HepG2 (cell line): ENCODE measurements around the gene PEAK3. TPM values are rescaled to one million over a fixed set of nuclear protein-coding genes. Genes with fewer than 3 reads are reported as not detected.

ENCODE experiments used
- DZIP1 ChIP-seq: sonication (generic); formaldehyde crosslinking; IDR thresholded peaks from 2 replicates; pipeline ENCODE4 v1.5.0; 2020; ENCODE audit warnings: mild to moderate bottlenecking, missing genetic modification reagents
- ERF ChIP-seq: IDR thresholded peaks from 2 replicates; pipeline ENCODE4 v1.6.1; 2018; ENCODE audit warnings: missing biosample characterization, missing genetic modification reagents
- MEF2D ChIP-seq: sonication (generic); formaldehyde crosslinking; IDR thresholded peaks from 2 replicates; pipeline ENCODE4 v1.5.1; 2020; ENCODE audit warnings: mild to moderate bottlenecking, missing genetic modification reagents
- RCOR2 ChIP-seq: IDR thresholded peaks from 2 replicates; pipeline ENCODE4 v1.6.1; 2016; ENCODE audit warnings: missing biosample characterization, missing genetic modification reagents
- TBX2 ChIP-seq: sonication (generic); formaldehyde crosslinking; IDR thresholded peaks from 2 replicates; pipeline ENCODE4 v1.5.0; 2020; ENCODE audit warnings: missing genetic modification reagents, mild to moderate bottlenecking, borderline replicate concordance
- TRIM24 ChIP-seq: sonication (generic); formaldehyde crosslinking; IDR thresholded peaks from 2 replicates; pipeline ENCODE4 v1.8.0; 2022; ENCODE audit warnings: mild to moderate bottlenecking, missing genetic modification reagents
- ZBTB7A ChIP-seq: sonication (generic); formaldehyde crosslinking; IDR thresholded peaks from 2 replicates; pipeline ENCODE4 v1.8.0; 2022; ENCODE audit warnings: mild to moderate bottlenecking, missing genetic modification reagents
- ZFP91 ChIP-seq: sonication (generic); formaldehyde crosslinking; IDR thresholded peaks from 2 replicates; pipeline ENCODE4 v1.9.0; 2022; ENCODE audit warnings: missing genetic modification reagents, mild to moderate bottlenecking, borderline replicate concordance
- ZFYVE20 ChIP-seq: sonication (generic); formaldehyde crosslinking; IDR thresholded peaks from 2 replicates; pipeline ENCODE4 v1.8.0; 2023; ENCODE audit warnings: low read depth, mild to moderate bottlenecking, moderate library complexity, missing genetic modification reagents, borderline replicate concordance
- ZNF280B ChIP-seq: sonication (generic); formaldehyde crosslinking; IDR thresholded peaks from 2 replicates; pipeline ENCODE4 v1.5.0; 2020; ENCODE audit warnings: missing genetic modification reagents, mild to moderate bottlenecking, borderline replicate concordance
- ZNF484 ChIP-seq: sonication (generic); formaldehyde crosslinking; IDR thresholded peaks from 2 replicates; pipeline ENCODE4 v1.5.1; 2020; ENCODE audit warnings: mild to moderate bottlenecking, low read depth, missing genetic modification reagents, borderline replicate concordance
- ZNF510 ChIP-seq: sonication (generic); formaldehyde crosslinking; IDR thresholded peaks from 2 replicates; pipeline ENCODE4 v1.4.0; 2020; ENCODE audit warnings: low read depth, mild to moderate bottlenecking, missing genetic modification reagents
- ZNF512 ChIP-seq: sonication (generic); formaldehyde crosslinking; IDR thresholded peaks from 2 replicates; pipeline ENCODE4 v1.4.0; 2020; ENCODE audit warnings: mild to moderate bottlenecking, missing genetic modification reagents
- ZNF740 ChIP-seq: sonication (generic); formaldehyde crosslinking; IDR thresholded peaks from 2 replicates; pipeline ENCODE4 v1.4.0; 2020; ENCODE audit warnings: missing genetic modification reagents
- ZZZ3 ChIP-seq: sonication (generic); formaldehyde crosslinking; IDR thresholded peaks from 2 replicates; pipeline ENCODE4 v1.4.0; 2020; ENCODE audit warnings: missing genetic modification reagents, mild to moderate bottlenecking, borderline replicate concordance
- polyA plus RNA-seq, 8 experiments: library from polyadenylated mRNA; depleted of rRNA in 3 of 8; stranded (reverse) in 7 of 8; unstranded in 1 of 8; fragments of >200 nt; fragmentation: Illumina TruSeq in 4 of 8; extraction: Trizol in 4 of 8; gene quantifications; 2 replicates each; pipeline versions ENCODE4 v1.2.1 to v1.2.3, GENCODE V29; 2011 to 2016; ENCODE audit warnings: low read depth in 4 of 8, missing spikeins in 1 of 8, mixed read lengths in 1 of 8; ENCODE audit not compliant: insufficient read depth in 1 of 8
- total RNA-seq, 5 experiments: library from RNA; depleted of rRNA; stranded (reverse); fragments of >200 nt; fragmentation: Illumina TruSeq; extraction: Trizol; gene quantifications; 2 replicates each; pipeline ENCODE4 v1.2.3, GENCODE V29; 2016; ENCODE audit warnings: low read depth in 1 of 5
- TF ChIP-seq, protein P1 (sequence below): sonication (generic); formaldehyde crosslinking; IDR thresholded peaks from 2 replicates; pipeline ENCODE4 v1.4.0; 2020; ENCODE audit warnings: missing genetic modification reagents

PEAK3 gene
- total and polyA plus RNA-seq, 2 of the 13 experiments (the other 11 are each of a cell fraction or from before 2014, with no cell fraction given) = not detected

- TF ChIP-seq TBX2 (CRISPR knock-in tag) (peak; percentile 65; the same call in 1 of the 2 replicates), ZFP91 (CRISPR knock-in tag) (no peak), ZZZ3 (CRISPR knock-in tag) (0 out of 2 replicates have a peak, but pooled peaks have one; percentile 13), ZBTB7A (CRISPR knock-in tag) (peak; percentile 83; the same call in 1 of the 2 replicates), ZNF510 (CRISPR knock-in tag) (no peak), ZNF740 (CRISPR knock-in tag) (0 out of 2 replicates have a peak, but pooled peaks have one; percentile 13), ZFYVE20 (CRISPR knock-in tag) (no peak), RCOR2 (CRISPR knock-in tag) (no peak), ZNF280B (CRISPR knock-in tag) (no peak; the same call in 1 of the 2 replicates), ZNF512 (CRISPR knock-in tag) (no peak), ERF (peak; percentile 45; the same call in 1 of the 2 replicates), MEF2D (CRISPR knock-in tag) (no peak), TRIM24 (CRISPR knock-in tag) (no peak), DZIP1 (CRISPR knock-in tag) (no peak), ZNF484 (no peak)
- TF ChIP-seq, protein P1, sequence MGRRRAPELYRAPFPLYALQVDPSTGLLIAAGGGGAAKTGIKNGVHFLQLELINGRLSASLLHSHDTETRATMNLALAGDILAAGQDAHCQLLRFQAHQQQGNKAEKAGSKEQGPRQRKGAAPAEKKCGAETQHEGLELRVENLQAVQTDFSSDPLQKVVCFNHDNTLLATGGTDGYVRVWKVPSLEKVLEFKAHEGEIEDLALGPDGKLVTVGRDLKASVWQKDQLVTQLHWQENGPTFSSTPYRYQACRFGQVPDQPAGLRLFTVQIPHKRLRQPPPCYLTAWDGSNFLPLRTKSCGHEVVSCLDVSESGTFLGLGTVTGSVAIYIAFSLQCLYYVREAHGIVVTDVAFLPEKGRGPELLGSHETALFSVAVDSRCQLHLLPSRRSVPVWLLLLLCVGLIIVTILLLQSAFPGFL (CRISPR knock-in tag) = no peak
Measured at GRCh38 chr19:2253106-2254063, 28.6 kb downstream of the PEAK3 start (continued).
